Endothelial cell of umbilical vein (primary cell): ENCODE measurements around the gene TMED8.

Experiments used
- CTCF ChIP-seq, 2 donors: IDR thresholded peaks; 1 replicate in 1 of 2; 2 replicates in 1 of 2; pipeline ENCODE4 v1.5.1; 2011; ENCODE audit warnings: low read length in 2 of 2, mild to moderate bottlenecking in 2 of 2, moderate library complexity in 2 of 2, control low read depth in 1 of 2, inconsistent platforms in 1 of 2, low read depth in 1 of 2; ENCODE audit not compliant: insufficient read depth in 1 of 2; ENCODE audit errors: extremely low read depth in 1 of 2
- EZH2 ChIP-seq: IDR thresholded peaks from 2 replicates; pipeline ENCODE4 v1.6.1; 2012; ENCODE audit warnings: borderline replicate concordance, low read depth, mild to moderate bottlenecking, moderate library complexity, low read length, inconsistent platforms; ENCODE audit not compliant: severe bottlenecking
- FOS ChIP-seq: IDR thresholded peaks from 2 replicates; pipeline ENCODE4 v1.6.1; 2011; ENCODE audit warnings: mild to moderate bottlenecking, low read length, moderate library complexity, borderline replicate concordance; ENCODE audit not compliant: insufficient read depth
- GATA2 ChIP-seq: IDR thresholded peaks from 2 replicates; pipeline ENCODE4 v1.7.0; 2011; ENCODE audit warnings: low read depth, mild to moderate bottlenecking, moderate library complexity, mixed read lengths, low read length; ENCODE audit not compliant: insufficient read length, insufficient read depth
- MAX ChIP-seq: IDR thresholded peaks from 2 replicates; pipeline ENCODE4 v1.6.1; 2011; ENCODE audit not compliant: insufficient read depth, insufficient read length
- MYC ChIP-seq: IDR thresholded peaks from one replicate; pipeline ENCODE4 v1.6.1; 2011; ENCODE audit warnings: mild to moderate bottlenecking, low read depth, low read length
- POLR2A ChIP-seq: IDR thresholded peaks from 2 replicates; pipeline ENCODE4 v1.6.1; 2012; ENCODE audit warnings: low read depth, mild to moderate bottlenecking, control low read depth, low read length
- POLR2AphosphoS5 ChIP-seq: IDR thresholded peaks from 2 replicates; pipeline ENCODE4 v1.6.1; 2012; ENCODE audit warnings: low read depth, mild to moderate bottlenecking, control low read depth, low read length, moderate library complexity; ENCODE audit not compliant: insufficient read depth

GRCh38 chr14:77310026-77310425 is 66.9 kb downstream of the TMED8 start:
- TF ChIP-seq CTCF (IDR thresholded peaks at IDR 0.05; ENCODE audit: extremely low read depth in 1 of 2, insufficient read depth in 1 of 2, low read depth in 1 of 2, low read length in 2 of 2) (no peak), POLR2AphosphoS5 (no peak), MAX (no peak), POLR2A (no peak), EZH2 (no peak), GATA2 (no peak), FOS (no peak), MYC (no peak)
